SJCRH30 (cell line): ENCODE measurements around the gene RUBCN. TPM values are rescaled to one million over a fixed set of nuclear protein-coding genes. Genes with fewer than 3 reads are reported as not detected.
"Not testable (repeated sequence)": the region's sequence is repeated elsewhere in the genome, so short reads cannot be mapped to it uniquely, and the experiment has no call there.

Experiments
- DNase-seq, 2 experiments: peaks; one replicate each; pipeline ENCODE4 v3.0.0-alpha.2; 2015 to 2020
- H3K27ac ChIP-seq: fragments of 250-450 bp; sonication (Bioruptor Pico); 2 replicates; pipeline ENCODE4 v1.5.1; 2020; ENCODE audit warnings: mild to moderate bottlenecking, moderate library complexity
- H3K27me3 ChIP-seq: fragments of 250-450 bp; sonication (Bioruptor Pico); 2 replicates; pipeline ENCODE4 v1.5.1; 2020; ENCODE audit warnings: mild to moderate bottlenecking, moderate library complexity
- H3K36me3 ChIP-seq: fragments of 250-450 bp; sonication (Bioruptor Pico); 2 replicates; pipeline ENCODE4 v1.5.1; 2020; ENCODE audit warnings: mild to moderate bottlenecking, moderate library complexity
- H3K4me1 ChIP-seq: fragments of 250-450 bp; sonication (Bioruptor Pico); 2 replicates; pipeline ENCODE4 v1.5.1; 2020; ENCODE audit warnings: mild to moderate bottlenecking, moderate library complexity
- H3K4me3 ChIP-seq: fragments of 250-450 bp; sonication (Bioruptor Pico); 2 replicates; pipeline ENCODE4 v1.5.1; 2020; ENCODE audit warnings: mild to moderate bottlenecking, moderate library complexity
- H3K9me3 ChIP-seq: fragments of 250-450 bp; sonication (Bioruptor Pico); replicated peaks from 2 replicates; pipeline ENCODE4 v1.5.1; 2020; ENCODE audit warnings: mild to moderate bottlenecking, moderate library complexity
- total RNA-seq: library from RNA; depleted of rRNA; stranded (reverse); fragments of >200 nt; shearing (Covaris generic); gene quantifications from 2 replicates; pipeline ENCODE4 v1.2.3, GENCODE V29; 2014

The RUBCN gene
- total RNA-seq, 1 experiment from 2014 or later = 16.1 TPM

DNA sequence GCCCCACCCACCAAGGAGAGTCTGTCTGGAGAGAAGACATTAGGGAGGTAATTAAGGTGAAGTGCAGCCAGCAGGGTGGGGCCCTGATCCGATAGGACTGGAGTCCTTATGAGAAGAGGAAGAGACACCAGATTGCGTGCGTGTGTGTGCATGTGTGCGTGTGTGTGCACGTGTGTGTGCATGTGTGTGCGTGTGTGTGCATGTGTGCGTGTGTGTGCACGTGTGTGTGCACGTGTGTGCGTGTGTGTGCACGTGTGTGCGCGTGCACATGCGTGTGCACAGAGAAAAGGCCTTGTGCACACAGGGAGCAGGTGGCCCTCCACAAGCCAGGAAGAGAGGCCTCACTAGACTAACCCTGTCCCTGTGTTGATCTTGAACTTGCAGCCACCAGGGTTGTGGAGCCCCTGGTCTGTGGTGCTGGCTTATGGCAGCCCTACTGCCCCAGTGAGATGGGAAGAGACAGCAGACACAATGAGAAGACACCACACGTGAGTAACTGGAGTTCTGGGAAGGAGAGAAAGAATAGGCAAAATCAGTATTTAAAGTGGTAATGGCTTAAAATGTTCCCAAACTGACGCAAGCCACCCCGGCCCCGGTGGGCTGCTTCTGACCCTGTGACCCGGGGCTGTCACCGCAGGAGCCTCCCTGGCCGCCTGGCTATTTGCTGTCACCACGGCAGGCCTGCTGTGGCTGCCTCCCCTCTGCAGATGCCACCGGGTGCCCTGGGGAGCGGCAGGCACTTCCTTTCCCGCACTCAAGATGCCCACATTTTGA lies 73.2 kb downstream of the RUBCN start:
- H3K27me3 ChIP-seq, H3K4me3 ChIP-seq, H3K27ac ChIP-seq, DNase-seq, H3K36me3 ChIP-seq, H3K4me1 ChIP-seq, H3K9me3 ChIP-seq: not testable (repeated sequence)

DNA sequence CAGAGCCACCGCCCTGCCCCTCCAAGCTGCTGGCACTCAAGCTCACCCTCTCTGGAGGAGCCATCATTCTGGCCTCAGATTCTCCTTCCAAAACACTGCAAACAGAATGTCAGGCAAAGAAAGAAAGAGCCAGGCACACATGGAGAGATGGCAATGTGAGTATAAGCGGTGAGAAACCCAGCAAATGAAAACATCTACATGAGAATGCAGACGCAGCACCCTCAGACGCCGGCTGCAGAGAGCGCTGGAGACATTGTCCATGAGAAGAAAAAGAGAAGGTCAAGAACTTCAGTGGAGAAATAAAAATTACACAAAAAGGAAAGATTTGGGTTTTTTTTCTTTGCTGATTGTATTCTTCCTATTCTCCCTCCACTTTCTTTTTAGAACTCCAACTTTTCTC lies 74.4 kb downstream of the RUBCN start:
- H3K27me3 ChIP-seq, H3K36me3 ChIP-seq, H3K9me3 ChIP-seq, H3K4me1 ChIP-seq, DNase-seq, H3K27ac ChIP-seq, H3K4me3 ChIP-seq: not testable (repeated sequence)

DNA sequence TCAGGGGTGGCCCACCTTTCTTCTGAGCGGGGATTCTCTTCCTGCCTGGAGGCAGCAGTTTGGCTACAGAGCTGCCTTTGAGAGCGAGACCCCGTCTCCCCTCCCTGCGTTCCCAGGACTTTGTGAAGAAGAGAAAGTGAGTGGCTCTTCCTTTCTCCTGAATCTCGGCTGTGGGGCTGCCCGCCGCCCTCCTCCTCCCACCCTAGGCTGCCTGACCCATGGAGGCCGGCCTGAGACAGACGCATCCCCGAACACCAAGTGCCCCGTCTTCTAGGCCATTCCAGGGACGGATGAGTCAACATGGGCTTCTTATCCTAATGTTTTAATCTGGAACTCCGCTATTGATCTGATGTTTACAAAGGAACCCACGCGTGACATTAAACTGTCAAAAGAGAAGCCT lies 74.8 kb downstream of the RUBCN start:
- H3K36me3 ChIP-seq, DNase-seq, H3K9me3 ChIP-seq, H3K4me3 ChIP-seq, H3K27ac ChIP-seq, H3K4me1 ChIP-seq, H3K27me3 ChIP-seq: not testable (repeated sequence)

DNA sequence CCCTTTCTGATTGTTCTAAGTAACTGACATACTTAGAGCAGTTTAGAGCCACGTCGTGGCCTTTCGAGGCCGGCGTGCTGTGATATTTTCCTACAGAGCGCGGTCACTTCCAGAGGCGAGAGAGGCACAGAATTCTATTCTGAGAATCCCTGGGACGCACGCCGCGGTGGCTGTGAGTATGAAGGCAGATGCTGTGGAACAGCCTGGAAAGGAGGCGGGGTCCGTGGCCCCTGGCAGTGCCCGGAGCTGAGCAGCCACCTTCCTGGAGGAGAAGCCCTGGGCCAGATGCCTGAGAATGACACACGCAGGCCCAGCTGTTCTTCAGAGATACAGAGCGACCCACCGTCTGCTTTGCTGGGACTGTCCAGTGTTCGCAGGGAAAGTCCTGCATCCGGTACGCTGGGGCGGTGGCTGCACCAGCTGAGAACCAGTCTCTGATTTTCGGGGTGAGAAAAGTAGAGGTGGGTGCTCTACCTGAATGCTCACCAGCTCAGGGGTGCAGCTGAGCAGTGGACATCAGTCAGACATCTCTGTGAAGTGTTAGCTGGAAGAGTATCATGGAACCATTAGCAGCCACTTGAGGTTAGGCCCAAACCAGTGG lies 75.4 kb downstream of the RUBCN start:
- H3K27ac ChIP-seq, H3K27me3 ChIP-seq: not testable (repeated sequence)

DNA sequence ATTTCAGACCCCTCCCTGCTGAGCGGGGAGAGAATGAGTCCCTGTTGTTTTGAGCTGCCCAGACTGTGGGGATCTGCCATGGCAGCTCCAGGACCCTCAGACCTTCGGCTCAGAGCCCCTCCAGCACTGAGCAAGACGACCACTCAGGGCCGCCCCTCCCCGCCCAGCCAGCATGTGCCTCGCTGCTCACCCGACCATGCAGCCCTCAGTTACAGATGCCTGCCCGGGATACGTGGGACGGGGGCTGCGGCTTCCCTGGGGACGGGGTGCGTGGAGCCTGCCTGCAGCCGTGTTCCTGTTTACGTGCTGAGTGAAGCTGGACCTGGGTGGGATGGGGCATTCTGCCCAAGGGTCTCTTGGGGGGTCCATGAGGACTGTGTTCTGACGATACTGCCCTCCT lies 77.0 kb downstream of the RUBCN start:
- H3K9me3 ChIP-seq, H3K4me1 ChIP-seq, H3K36me3 ChIP-seq, DNase-seq, H3K27ac ChIP-seq, H3K4me3 ChIP-seq, H3K27me3 ChIP-seq: not testable (repeated sequence)

More for the DNA sequence above, 75.4 kb downstream of the RUBCN start:
- H3K4me3 ChIP-seq, H3K4me1 ChIP-seq, H3K9me3 ChIP-seq, DNase-seq, H3K36me3 ChIP-seq: not testable (repeated sequence)

DNA sequence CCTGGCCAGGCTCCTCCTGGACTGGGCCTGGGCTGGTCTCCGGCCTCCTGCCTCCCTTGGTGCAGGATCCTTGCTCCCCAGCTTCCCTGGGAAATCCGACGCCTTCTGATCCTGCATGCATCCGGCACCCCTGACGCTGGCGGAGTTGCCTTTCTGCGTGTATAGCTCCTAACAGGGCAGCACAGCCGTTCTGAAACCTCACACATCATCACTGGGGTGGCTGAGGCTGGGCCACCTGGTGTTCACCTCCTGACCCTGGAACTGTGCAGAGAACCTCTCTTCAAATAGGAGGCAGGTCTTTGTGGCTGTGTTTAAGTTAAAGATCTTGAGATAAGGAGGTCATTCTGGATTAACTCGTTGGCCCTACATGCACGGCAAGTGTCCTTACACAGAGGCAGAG lies 77.6 kb downstream of the RUBCN start:
- not testable (repeated sequence) for H3K27me3 ChIP-seq, H3K4me3 ChIP-seq, H3K9me3 ChIP-seq, H3K4me1 ChIP-seq, DNase-seq, H3K27ac ChIP-seq, H3K36me3 ChIP-seq

DNA sequence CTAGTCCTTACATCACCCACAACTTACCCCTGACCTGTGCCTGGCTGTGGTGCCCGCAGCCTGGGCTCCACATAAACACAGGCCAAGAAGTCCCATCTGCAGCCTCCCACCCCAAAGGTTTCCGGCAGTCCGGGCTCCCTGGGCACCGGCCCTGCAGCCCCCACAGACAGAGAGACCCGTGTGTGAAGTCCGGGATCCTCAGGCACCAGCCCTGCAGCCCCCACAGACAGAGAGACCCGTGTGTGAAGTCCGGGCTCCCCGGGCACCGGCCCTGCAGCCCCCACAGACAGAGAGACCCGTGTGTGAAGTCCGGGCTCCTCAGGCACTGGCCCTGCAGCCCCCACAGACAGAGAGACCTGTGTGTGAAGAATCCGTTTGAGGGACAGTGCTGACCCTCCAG lies 78.0 kb downstream of the RUBCN start:
- not testable (repeated sequence) for H3K4me3 ChIP-seq, DNase-seq, H3K36me3 ChIP-seq, H3K4me1 ChIP-seq, H3K27me3 ChIP-seq, H3K27ac ChIP-seq, H3K9me3 ChIP-seq

DNA sequence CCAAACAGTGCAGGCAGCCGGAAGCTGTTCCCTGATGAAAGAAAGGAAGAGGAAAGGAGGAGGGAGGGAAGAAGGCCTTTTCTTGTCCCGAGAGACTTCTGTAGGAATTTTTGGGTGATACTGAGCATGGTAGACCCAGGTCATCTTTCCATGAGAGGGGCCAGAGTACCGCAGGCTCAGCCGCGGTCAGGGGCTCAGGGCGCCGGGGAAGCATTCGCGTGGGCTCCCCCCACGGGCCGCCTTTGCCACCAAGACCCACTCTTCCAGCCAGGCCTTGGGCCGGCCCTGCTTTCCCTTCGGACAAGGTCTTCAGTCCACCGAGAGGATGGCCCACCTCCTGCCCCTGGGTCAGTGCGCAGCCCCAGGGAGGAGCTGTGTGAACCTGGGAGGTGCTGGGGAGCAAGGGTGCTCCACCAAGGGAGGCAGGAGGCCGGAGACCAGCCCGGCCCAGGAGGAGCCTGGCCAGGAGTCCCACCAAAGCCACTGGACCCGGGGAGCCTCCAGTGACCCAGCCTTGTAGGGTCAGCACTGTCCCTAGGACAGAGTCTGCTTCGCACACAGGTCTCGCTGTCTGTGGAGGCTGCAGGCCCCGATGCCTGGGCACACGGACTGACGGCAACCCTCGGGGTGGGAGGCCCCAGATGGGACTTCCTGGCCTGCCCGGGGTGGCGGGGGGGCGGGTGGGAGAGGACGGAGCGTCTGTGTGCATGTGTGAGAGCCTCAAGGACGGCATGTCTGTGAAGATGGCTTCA lies 79.0 kb downstream of the RUBCN start:
- H3K27ac ChIP-seq, H3K4me1 ChIP-seq, H3K4me3 ChIP-seq, DNase-seq, H3K36me3 ChIP-seq, H3K27me3 ChIP-seq, H3K9me3 ChIP-seq: not testable (repeated sequence)

DNA sequence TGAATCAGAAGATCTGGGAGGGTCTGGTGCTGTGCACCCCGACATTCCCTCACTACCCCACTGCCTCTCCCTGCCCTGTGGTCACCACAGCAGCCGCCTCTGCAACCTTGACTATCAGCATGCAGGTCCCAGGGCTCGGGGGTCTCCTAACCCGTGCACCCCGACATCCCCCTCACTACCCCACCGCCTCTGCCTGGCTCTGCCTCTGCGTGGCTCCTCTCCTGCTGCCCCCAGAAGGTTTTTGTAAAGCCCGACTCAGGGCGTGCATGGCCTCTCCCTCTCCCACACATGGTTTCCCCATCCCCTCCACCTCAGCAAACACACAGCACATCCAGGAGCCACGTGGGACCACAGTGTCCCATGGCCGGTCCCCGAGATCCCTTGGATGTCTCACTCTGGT lies 79.7 kb downstream of the RUBCN start:
- H3K36me3 ChIP-seq, DNase-seq, H3K27me3 ChIP-seq, H3K9me3 ChIP-seq, H3K4me3 ChIP-seq, H3K4me1 ChIP-seq, H3K27ac ChIP-seq: not testable (repeated sequence)

DNA sequence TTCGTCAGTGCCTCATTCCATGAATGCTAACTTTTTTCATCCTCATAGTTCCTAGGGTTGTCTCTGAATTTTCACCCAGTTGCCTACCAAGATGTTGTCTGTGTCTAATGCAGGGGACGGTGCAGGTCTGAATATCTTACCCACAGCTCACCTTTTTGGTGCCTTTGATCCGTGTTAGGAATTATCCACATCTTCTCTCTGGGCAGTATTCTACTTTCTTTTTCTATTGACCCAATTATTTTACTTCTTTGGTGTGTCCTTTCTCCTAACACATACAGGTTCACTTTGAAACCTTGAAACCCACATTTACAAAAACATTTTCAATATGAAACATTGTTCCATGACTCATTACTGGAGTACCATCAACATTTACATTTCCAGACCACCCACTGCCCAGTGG lies 80.6 kb downstream of the RUBCN start:
- not testable (repeated sequence) for H3K27me3 ChIP-seq, H3K27ac ChIP-seq, H3K4me3 ChIP-seq, H3K36me3 ChIP-seq, H3K4me1 ChIP-seq, DNase-seq, H3K9me3 ChIP-seq

DNA sequence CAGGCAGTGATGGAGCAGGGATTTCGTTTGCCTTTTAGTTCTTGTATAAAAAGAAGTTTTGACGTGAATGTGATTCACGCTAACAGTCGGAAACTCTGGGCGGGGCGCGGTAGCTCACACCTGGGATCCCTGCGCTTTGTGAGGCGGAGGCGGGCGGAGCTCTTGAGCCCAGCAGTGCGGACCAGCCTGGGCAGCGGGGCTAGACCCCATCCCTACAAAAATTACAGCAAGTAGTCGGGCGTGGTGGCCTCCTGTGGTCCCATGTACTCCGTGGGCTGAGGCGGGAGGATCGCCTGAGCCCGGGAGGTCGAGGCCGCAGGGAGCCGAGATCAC lies 81.7 kb downstream of the RUBCN start:
- not testable (repeated sequence) for DNase-seq, H3K36me3 ChIP-seq, H3K4me3 ChIP-seq, H3K9me3 ChIP-seq, H3K27me3 ChIP-seq, H3K27ac ChIP-seq, H3K4me1 ChIP-seq

DNA sequence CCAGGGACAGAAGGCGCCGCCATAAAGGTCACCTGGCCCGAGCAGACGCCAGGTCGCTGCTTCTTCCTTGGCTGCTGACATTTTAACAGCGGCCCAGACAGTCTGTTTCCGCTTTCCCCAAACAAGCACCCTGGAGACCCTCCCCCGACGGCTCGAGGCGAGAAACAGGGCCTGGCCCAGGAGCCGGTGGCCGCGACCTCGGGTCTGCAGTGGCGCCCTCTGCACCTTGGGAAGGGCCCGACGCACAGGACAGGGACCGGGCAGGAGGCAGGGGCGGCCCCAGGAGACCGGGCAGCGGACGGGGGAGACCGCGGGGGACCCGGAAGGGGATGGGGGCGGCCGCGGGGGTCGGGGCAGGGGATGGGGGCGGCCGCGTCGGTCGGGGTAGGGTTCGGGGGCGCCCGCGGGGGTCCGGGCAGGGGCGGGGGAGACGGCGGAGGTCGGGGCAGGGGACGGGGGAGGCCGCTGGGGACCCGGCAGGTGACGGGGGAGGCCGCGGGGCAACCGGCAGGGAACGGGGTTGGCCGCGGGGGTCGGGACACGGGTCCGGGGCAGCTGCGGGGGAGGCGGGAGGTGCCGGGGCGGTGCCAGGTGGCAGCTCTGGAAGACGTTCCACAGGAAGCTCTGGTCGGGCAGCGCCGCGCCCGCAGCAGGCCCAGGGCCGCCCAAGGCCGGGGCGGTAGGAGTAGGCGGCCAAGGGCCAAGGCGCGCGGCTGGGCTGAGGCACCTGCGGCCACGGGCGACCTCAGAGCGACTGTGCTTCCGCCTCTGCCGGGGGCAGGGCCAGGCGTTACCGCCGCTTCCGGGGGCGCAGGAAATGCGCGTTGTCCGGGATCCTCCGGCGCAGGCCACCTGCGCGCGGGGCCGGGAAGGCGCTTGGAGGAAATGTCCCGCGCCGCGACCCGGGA lies 82.4 kb downstream of the RUBCN start:
- H3K27ac ChIP-seq, H3K9me3 ChIP-seq, DNase-seq, H3K4me3 ChIP-seq, H3K27me3 ChIP-seq, H3K36me3 ChIP-seq, H3K4me1 ChIP-seq: not testable (repeated sequence)

DNA sequence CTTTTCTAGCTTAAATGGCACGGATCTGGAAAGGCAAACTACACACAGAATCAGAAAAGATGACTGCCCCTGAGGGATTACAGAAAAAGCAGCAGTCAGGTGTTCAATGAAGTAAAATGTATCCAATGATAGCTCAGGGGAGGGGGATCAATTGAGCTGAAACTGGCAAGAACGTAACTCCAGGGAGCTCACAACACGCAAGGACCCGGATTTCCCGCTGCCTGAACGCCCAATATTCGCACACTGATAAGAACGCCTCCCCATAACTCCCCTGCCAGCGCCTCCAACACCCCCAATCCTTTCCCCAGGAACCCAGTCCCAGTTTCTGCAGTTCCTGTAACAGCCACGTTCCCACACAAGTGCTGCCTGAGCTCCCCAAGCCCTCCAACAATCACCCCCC lies 83.8 kb downstream of the RUBCN start:
- not testable (repeated sequence) for H3K4me3 ChIP-seq, H3K27ac ChIP-seq, H3K9me3 ChIP-seq, DNase-seq, H3K27me3 ChIP-seq, H3K4me1 ChIP-seq, H3K36me3 ChIP-seq

DNA sequence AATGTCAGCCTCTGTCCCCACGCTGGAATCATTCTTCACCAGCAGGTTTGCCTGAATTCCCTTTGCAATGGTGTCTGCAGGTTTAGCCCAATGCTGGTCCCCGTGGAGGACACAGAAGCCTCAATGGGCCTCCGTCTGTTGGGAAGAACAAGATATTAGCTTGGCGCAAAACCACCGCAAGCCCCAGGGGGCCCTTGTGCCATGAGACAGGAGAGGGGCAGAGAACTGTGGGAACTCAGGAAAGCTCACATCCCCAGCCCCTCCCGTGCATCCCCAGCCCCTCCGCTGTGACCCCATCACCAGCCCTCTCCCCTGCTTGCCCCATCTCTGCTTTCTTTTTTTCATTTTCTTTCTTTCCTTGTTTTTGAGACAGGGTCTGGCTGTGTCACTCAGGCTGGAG lies 89.1 kb downstream of the RUBCN start:
- H3K36me3 ChIP-seq, H3K4me1 ChIP-seq, DNase-seq, H3K27ac ChIP-seq, H3K4me3 ChIP-seq, H3K9me3 ChIP-seq, H3K27me3 ChIP-seq: not testable (repeated sequence)

DNA sequence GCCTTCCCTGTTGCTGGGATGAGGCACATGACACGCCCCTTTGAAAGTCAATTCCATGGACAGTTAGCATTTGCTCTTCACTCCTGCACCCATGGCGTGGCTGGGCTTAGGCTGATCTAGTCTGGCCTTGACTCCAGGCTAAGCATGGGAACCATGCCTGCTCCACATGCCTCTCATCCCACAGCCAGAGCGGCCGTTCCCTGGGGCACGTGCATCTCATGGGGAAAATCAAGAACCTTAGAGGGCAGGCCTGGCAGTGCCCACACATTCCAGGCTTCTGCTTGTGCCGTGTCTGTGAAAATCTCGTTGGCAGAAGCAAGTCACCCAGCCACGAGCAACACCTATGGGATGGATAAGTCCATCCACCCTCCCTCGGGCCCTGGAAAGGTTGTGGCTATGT lies 89.5 kb downstream of the RUBCN start:
- not testable (repeated sequence) for H3K36me3 ChIP-seq, H3K4me3 ChIP-seq, DNase-seq, H3K4me1 ChIP-seq, H3K9me3 ChIP-seq, H3K27me3 ChIP-seq, H3K27ac ChIP-seq
